Thoracic aorta (tissue), 2 donors: ENCODE results near the gene PREPL. TPM values are rescaled to one million over a fixed set of nuclear protein-coding genes. Genes with fewer than 3 reads are reported as not detected.

Source experiments
- ATAC-seq: fragments of 150-250 bp; one replicate; pipeline ENCODE4 v1.8.0; 2017; ENCODE audit warnings: low read depth; ENCODE audit not compliant: insufficient number of reproducible peaks, low FRiP score
- DNase-seq: peaks from one replicate; pipeline ENCODE4 v3.0.0-alpha.2; 2020; ENCODE audit warnings: low spot score
- H3K27ac ChIP-seq, 2 donors: fragments of 200-600 bp; sonication (generic); 1 replicate in 1 of 2; 2 replicates in 1 of 2; pipeline ENCODE4 v1.5.1; 2016; ENCODE audit warnings: mild to moderate bottlenecking in 2 of 2, moderate library complexity in 2 of 2
- H3K27me3 ChIP-seq: fragments of 200-600 bp; sonication (generic); replicated peaks from 2 replicates; pipeline ENCODE4 v1.6.0; 2016; ENCODE audit warnings: mild to moderate bottlenecking; ENCODE audit not compliant: insufficient read depth
- H3K36me3 ChIP-seq: fragments of 200-600 bp; sonication (generic); one replicate; pipeline ENCODE4 v1.5.1; 2016
- H3K4me1 ChIP-seq, 2 donors: fragments of 200-600 bp; sonication (generic); 1 replicate in 1 of 2; 2 replicates in 1 of 2; pipeline versions ENCODE4 v1.5.1 to v1.6.0; 2016; ENCODE audit warnings: low read depth in 2 of 2, mild to moderate bottlenecking in 1 of 2; ENCODE audit not compliant: control insufficient read depth in 1 of 2
- H3K4me3 ChIP-seq: fragments of 200-600 bp; sonication (generic); 2 replicates; pipeline ENCODE4 v1.5.1; 2016; ENCODE audit warnings: mild to moderate bottlenecking
- H3K9me3 ChIP-seq: fragments of 200-600 bp; sonication (generic); 2 replicates; pipeline ENCODE4 v1.5.1; 2016
- total RNA-seq, 2 donors: library from RNA; depleted of rRNA; stranded (reverse); fragments of >200 nt; gene quantifications; one replicate each; pipeline versions ENCODE4 v1.1.0 to v1.2.3, GENCODE V29; 2016
- TF ChIP-seq, protein P1 (sequence below): fragments of 200-600 bp; sonication (generic); IDR thresholded peaks from one replicate; pipeline ENCODE4 v1.5.1; 2019; ENCODE audit warnings: antibody characterized with exemption

Gene PREPL
- total RNA-seq, 2 donors from 2014 or later, result 56.0 to 65.2 TPM

DNA sequence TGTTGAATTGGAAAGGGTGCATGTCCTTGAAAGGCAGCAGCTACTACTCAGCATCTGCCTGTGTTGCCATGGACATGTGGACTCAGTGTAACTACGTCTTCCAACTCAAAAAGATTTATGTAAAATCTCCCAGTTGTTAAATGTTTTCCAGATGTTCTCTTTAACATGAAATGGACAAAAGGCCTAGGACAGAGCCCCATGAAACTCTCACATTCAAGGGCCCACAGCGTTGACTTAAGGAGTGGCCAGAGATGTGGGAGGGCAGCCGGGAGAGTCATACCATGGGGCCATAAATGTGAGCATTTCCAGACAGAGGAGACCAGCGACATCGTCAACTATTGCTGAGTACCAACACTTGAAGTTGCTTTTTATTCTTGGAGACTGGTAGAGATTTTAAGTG, 76.1 kb downstream of the PREPL start:
- TF ChIP-seq, protein P1, sequence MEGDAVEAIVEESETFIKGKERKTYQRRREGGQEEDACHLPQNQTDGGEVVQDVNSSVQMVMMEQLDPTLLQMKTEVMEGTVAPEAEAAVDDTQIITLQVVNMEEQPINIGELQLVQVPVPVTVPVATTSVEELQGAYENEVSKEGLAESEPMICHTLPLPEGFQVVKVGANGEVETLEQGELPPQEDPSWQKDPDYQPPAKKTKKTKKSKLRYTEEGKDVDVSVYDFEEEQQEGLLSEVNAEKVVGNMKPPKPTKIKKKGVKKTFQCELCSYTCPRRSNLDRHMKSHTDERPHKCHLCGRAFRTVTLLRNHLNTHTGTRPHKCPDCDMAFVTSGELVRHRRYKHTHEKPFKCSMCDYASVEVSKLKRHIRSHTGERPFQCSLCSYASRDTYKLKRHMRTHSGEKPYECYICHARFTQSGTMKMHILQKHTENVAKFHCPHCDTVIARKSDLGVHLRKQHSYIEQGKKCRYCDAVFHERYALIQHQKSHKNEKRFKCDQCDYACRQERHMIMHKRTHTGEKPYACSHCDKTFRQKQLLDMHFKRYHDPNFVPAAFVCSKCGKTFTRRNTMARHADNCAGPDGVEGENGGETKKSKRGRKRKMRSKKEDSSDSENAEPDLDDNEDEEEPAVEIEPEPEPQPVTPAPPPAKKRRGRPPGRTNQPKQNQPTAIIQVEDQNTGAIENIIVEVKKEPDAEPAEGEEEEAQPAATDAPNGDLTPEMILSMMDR, result no peak

DNA sequence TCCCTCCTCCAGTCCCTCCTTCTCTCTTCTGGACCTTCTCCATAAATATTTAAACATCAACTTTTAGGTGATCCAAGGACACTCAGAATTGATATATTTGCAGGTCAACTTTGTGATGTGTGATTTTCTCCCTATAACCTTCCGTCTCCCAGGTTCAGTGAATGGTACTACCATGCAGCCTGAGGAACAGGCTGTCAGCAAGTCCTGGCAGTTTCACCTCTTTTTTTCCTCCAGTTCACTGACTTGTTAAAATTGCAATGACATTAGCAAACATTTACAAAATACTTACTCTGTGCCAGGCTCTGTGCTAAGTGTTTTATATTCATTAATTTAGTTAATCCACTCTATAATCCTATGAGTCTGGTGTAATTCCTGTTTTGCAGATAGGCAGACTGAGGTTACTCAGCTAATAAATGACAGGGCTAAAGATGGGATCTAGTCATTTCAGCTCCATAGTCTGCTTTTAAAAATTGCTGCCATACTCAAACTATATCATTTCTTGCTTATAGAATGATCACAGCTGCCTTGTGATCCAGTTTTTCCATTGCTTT, 78.1 kb downstream of the PREPL start:
- no peaks in the 10 kb centered on the region for H3K9me3 ChIP-seq
- TF ChIP-seq, protein P1, result no peak
- no peak overlapping the region for H3K4me3 ChIP-seq
- no peak for DNase-seq
- ATAC-seq, result no peak
- no peak overlapping the region for H3K27ac ChIP-seq
- no peaks in the 10 kb centered on the region for H3K4me1 ChIP-seq
- H3K27me3 ChIP-seq, result no peaks in the 10 kb centered on the region
- no peaks in the 10 kb centered on the region for H3K36me3 ChIP-seq

More for the DNA sequence above, 76.1 kb downstream of the PREPL start:
- ATAC-seq, result no peak
- no peak for DNase-seq
- Histone ChIP-seq H3K4me1 (no peaks in the 10 kb centered on the region), H3K36me3 (no peaks in the 10 kb centered on the region), H3K27me3 (no peaks in the 10 kb centered on the region), H3K9me3 (no peaks in the 10 kb centered on the region), H3K4me3 (no peak overlapping the region), H3K27ac (no peak overlapping the region)

DNA sequence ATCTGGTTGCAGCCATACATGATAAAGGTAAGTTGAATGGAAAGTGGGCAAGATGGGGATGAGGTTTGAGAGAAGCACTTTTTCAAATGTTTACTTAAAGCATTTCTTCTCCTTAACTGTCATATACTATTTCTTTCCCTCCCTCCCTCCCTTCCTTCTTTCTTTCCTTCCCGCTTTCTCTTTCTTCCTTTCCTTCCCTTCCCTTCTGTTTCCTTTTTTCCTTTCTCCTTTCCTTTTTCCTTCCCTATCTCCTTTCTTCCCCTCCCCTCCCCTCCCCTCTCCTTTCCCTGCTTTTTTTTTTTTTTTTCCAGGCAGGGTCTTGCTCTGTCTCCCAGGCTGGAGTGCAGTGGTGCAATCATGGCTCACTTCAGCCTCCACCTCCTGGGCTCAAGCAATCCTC, 80.4 kb downstream of the PREPL start:
- peaks cover 8 to 10% of the 10 kb centered on the region in 2 donors for H3K4me1 ChIP-seq
- DNase-seq, result no peak
- H3K27ac ChIP-seq, result no peak overlapping the region
- TF ChIP-seq, protein P1, result no peak
- no peak for ATAC-seq
- no peaks in the 10 kb centered on the region for H3K27me3 ChIP-seq
- H3K9me3 ChIP-seq, result no peaks in the 10 kb centered on the region
- no peak overlapping the region for H3K4me3 ChIP-seq
- no peaks in the 10 kb centered on the region for H3K36me3 ChIP-seq

DNA sequence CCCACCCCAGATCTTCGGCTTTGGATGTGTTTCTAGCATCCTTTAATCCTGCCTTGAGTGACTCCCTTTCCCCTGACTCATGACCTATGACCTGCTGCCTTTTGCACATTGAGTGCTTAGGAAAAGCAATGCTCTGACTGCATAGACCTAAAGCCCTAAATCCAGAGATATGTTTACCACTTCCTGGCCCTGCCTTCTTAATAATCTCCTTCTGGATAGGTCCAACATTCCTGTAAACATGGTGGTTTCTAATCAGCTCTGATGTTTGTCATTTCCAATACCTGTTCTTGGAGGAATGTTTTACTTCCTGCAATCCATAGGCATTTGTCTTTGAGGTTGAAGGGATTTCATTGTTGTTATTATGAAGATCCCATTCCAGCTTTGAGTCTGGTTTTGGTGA, 83.8 kb downstream of the PREPL start:
- no peak overlapping the region for H3K27ac ChIP-seq
- peaks cover 15 to 18% of the 10 kb centered on the region in 2 donors for H3K4me1 ChIP-seq
- H3K9me3 ChIP-seq, result no peaks in the 10 kb centered on the region
- TF ChIP-seq, protein P1, result no peak
- no peaks in the 10 kb centered on the region for H3K27me3 ChIP-seq
- H3K36me3 ChIP-seq, result no peaks in the 10 kb centered on the region
- DNase-seq (no peak), ATAC-seq (no peak)
- H3K4me3 ChIP-seq, result no peak overlapping the region

DNA sequence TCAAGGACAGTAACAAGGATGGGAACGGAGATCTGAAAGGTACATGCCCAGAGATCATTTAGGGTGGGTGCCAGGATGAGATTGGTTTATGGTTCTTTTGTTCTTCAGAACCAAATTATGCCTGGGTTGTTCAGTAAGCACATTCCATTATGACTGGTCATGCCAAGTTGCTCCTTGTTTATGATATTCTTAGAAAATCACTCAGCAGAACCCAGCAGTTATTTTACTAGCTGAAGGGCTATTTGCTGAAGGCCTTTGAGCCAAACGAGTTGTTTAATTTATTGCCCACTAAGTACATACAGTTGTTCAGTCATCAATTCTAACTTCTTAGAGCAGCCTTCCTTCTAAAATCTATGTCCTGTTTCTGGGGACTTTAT, 85.4 kb downstream of the PREPL start:
- H3K9me3 ChIP-seq, result no peaks in the 10 kb centered on the region
- ATAC-seq, result peak; percentile 51
- no peaks in the 10 kb centered on the region for H3K27me3 ChIP-seq
- TF ChIP-seq, protein P1, result no peak
- no peak for DNase-seq
- H3K27ac ChIP-seq, result peak overlapping the region; percentile 57 to 72
- no peaks in the 10 kb centered on the region for H3K36me3 ChIP-seq
- peaks cover 15 to 18% of the 10 kb centered on the region in 2 donors for H3K4me1 ChIP-seq
- H3K4me3 ChIP-seq, result no peak overlapping the region
